ENCODE results near the gene RHBDL3. TPM values are rescaled to one million over a fixed set of nuclear protein-coding genes. Genes with fewer than 3 reads are reported as not detected.

The RHBDL3 gene
- total and polyA plus RNA-seq, 10 of the 15 experiments (the other 5 are each of a cell fraction or from before 2014, with no cell fraction given), result 0.04 to 0.24 (median 0.04) TPM; not detected in 5

- ChIA-PET POLR2A (interaction anchor here (0.6 to 1.1 kb wide), 2 partner anchors 9 to 14 kb away, joined by 3 to 4 read pairs; no protein-coding TSS in a partner anchor), SMC1A (ENCODE audit: uncharacterized antibody, unreplicated experiment) (interaction anchor here (1.0 to 2.8 kb wide), 2 partner anchors 12 to 88 kb away, joined by 3 to 21 read pairs; no protein-coding TSS in a partner anchor), RAD21 (ENCODE audit: unreplicated experiment) (interaction anchor here (1.7 kb wide), 1 partner anchor 102 kb away, joined by 5 read pairs; the partner anchor contains the start of gene PSMD11), CTCF (interaction anchor here (0.7 to 1.8 kb wide), 4 partner anchors 10 to 102 kb away, joined by 3 to 8 read pairs (median 4); partner anchors contain the start of gene PSMD11)
- FAIRE-seq, result peak; percentile 31
- peak within 1 kb of the TSS; percentile 78 for H3K27ac ChIP-seq (ENCODE audit: control insufficient read depth, insufficient read depth)
- no peaks in the 10 kb centered on the region for H3K27me3 ChIP-seq (replicated peaks in 1 of 2; ENCODE audit: control insufficient read depth in 2 of 2, insufficient read depth in 2 of 2, low read length in 1 of 2)
- H4K20me1 ChIP-seq (ENCODE audit: control insufficient read depth, insufficient read depth), result no peaks in the 10 kb centered on the region
- peak; percentile 42 for DNase-seq (ENCODE audit: low read depth, low spot score)
- WGBS (ENCODE audit: insufficient coverage, insufficient replicate concordance, low lambda C conversion rate, missing lambda C conversion rate), result 19% methylated on average over 32 of the region's 47 CpGs
- intact Hi-C loops (cut with micrococcal nuclease; ENCODE audit: unreplicated experiment), result no loop called here
- in situ Hi-C loops (cut with MboI), result no loop called here
- no peaks in the 10 kb centered on the region; the same call in 1 of the 2 replicates for H3K4me1 ChIP-seq (ENCODE audit: control insufficient read depth, insufficient read depth, low read length)
- ATAC-seq, result peak; percentile 93
- H3K79me2 ChIP-seq (ENCODE audit: control insufficient read depth, insufficient read depth, low read length), result peaks cover 7% of the 10 kb centered on the region
- peak within 1 kb of the TSS; percentile 92 for H3K4me2 ChIP-seq (ENCODE audit: control insufficient read depth, insufficient read depth)
- peak within 1 kb of the TSS; percentile 99 for H2AFZ ChIP-seq (ENCODE audit: control insufficient read depth, low read depth, low read length)
- H3K9me3 ChIP-seq (replicated peaks; ENCODE audit: control insufficient read depth, insufficient read depth, low read length), result no peaks in the 10 kb centered on the region
- peak within 1 kb of the TSS; percentile 84 for H3K9ac ChIP-seq (ENCODE audit: control insufficient read depth, insufficient read depth, low read length)
- no TSS peak for BruUV-seq (replicated peaks)
- no peaks in the 10 kb centered on the region for H3K36me3 ChIP-seq (ENCODE audit: control insufficient read depth in 2 of 2, insufficient read depth in 2 of 2, low read length in 1 of 2)
- peak within 1 kb of the TSS; percentile 95 for H3K4me3 ChIP-seq
- TF ChIP-seq CREB1 (IDR thresholded peaks at IDR 0.05; ENCODE audit: low read depth) (peak; percentile 76; the same call in 1 of the 2 replicates), PML (IDR thresholded peaks at IDR 0.05; ENCODE audit: low read length) (peak; percentile 74; the same call in 1 of the 2 replicates), RB1 (IDR thresholded peaks at IDR 0.05; ENCODE audit: borderline replicate concordance) (peak; percentile 96; the same call in 1 of the 2 replicates), POLR2AphosphoS5 (IDR thresholded peaks at IDR 0.05; ENCODE audit: low read length) (peak; percentile 78), ZNF622 (IDR thresholded peaks at IDR 0.05) (no peak), SMAD5 (IDR thresholded peaks at IDR 0.05; ENCODE audit: low read depth) (0 out of 2 replicates have a peak, but pooled peaks have one; percentile 57), CREM (IDR thresholded peaks at IDR 0.05; ENCODE audit: low read depth) (peak; percentile 76; the same call in 1 of the 2 replicates), NR2C1 (IDR thresholded peaks at IDR 0.05) (peak; percentile 72), CHD2 (IDR thresholded peaks at IDR 0.05; ENCODE audit: borderline replicate concordance, low read depth, low read length) (peak; percentile 81), JUND (IDR thresholded peaks at IDR 0.05; ENCODE audit: low read depth, low read length) (0 out of 2 replicates have a peak, but pooled peaks have one; percentile 7), ASH2L (IDR thresholded peaks at IDR 0.05; ENCODE audit: borderline replicate concordance, low read depth) (peak; percentile 82; the same call in 1 of the 2 replicates), ZBTB11 (CRISPR knock-in tag; IDR thresholded peaks at IDR 0.05) (peak; percentile 99), YBX1 (IDR thresholded peaks at IDR 0.05) (no peak), SKIL (IDR thresholded peaks at IDR 0.05; ENCODE audit: low read depth, poor library complexity, severe bottlenecking) (no peak), IKZF2 (IDR thresholded peaks at IDR 0.05) (peak; percentile 25 to 56; a peak in 2 of 4 replicates), BMI1 (IDR thresholded peaks at IDR 0.05; ENCODE audit: borderline replicate concordance) (no peak), HDGF (IDR thresholded peaks at IDR 0.05) (no peak), MYB (IDR thresholded peaks at IDR 0.05; ENCODE audit: borderline replicate concordance, low read depth, low read length) (no peak)
Observed at GRCh38 chr17:32341857-32342602, 76.4 kb downstream of the RHBDL3 start, which contains the start of gene C17orf75. TSS of gene C17orf75 (minus strand) at chr17:32342173. CDS start at chr17:32342139, 34 bp downstream.
